Thymus (tissue), 11 donors: ENCODE measurements around the gene SRRM3. TPM values are rescaled to one million over a fixed set of nuclear protein-coding genes. Genes with fewer than 3 reads are reported as not detected.
A peak's percentile ranks its signal among the peaks of the same experiment; 100 is the strongest.
"Not testable (repeated sequence)": the region's sequence is repeated elsewhere in the genome, so short reads cannot be mapped to it uniquely, and the experiment has no call there.

Experiments
- DNase-seq, 9 donors: peaks; one replicate each; pipeline ENCODE4 v3.0.0-alpha.2; 2013; ENCODE audit warnings: low spot score in 9 of 9, low read depth in 6 of 9, missing footprints in 1 of 9
- H3K27ac ChIP-seq, 2 donors: one replicate each; pipeline ENCODE4 v1.5.1; 2013; ENCODE audit warnings: control low read depth in 1 of 2, low read depth in 1 of 2, low read length in 1 of 2, mild to moderate bottlenecking in 1 of 2, moderate library complexity in 1 of 2
- H3K27me3 ChIP-seq, 2 donors: one replicate each; pipeline ENCODE4 v1.5.1; 2013; ENCODE audit warnings: low read length in 1 of 2; ENCODE audit not compliant: control insufficient read depth in 2 of 2, insufficient read depth in 1 of 2
- H3K36me3 ChIP-seq, 2 donors: one replicate each; pipeline ENCODE4 v1.5.1; 2013; ENCODE audit warnings: low read length in 1 of 2, mild to moderate bottlenecking in 1 of 2, moderate library complexity in 1 of 2; ENCODE audit not compliant: control insufficient read depth in 2 of 2, insufficient read depth in 2 of 2
- H3K4me1 ChIP-seq, 2 donors: one replicate each; pipeline ENCODE4 v1.5.1; 2013; ENCODE audit warnings: low read length in 2 of 2; ENCODE audit not compliant: control insufficient read depth in 2 of 2, insufficient read depth in 2 of 2
- H3K4me3 ChIP-seq, 2 donors: one replicate each; pipeline ENCODE4 v1.5.1; 2013; ENCODE audit warnings: low read length in 2 of 2, control low read depth in 1 of 2, mild to moderate bottlenecking in 1 of 2
- H3K9me3 ChIP-seq, 2 donors: one replicate each; pipeline ENCODE4 v1.5.1; 2013; ENCODE audit warnings: low read length in 1 of 2, mild to moderate bottlenecking in 1 of 2; ENCODE audit not compliant: control insufficient read depth in 2 of 2, insufficient read depth in 1 of 2
- WGBS: extraction: QIAGEN DNeasy Blood & Tissue Kit; methylation state at CpG from one replicate; pipeline ENCODE4 v1.1.7; 2013; 5-methylcytosine and 5-hydroxymethylcytosine counted together
- polyA plus RNA-seq: library from polyadenylated mRNA; stranded (reverse); fragments of 200-250 nt; gene quantifications from one replicate; pipeline ENCODE4 v1.2.3, GENCODE V29; 2013
- total RNA-seq: library from RNA; stranded (reverse); fragments of 120-200 nt; gene quantifications from one replicate; pipeline ENCODE4 v1.2.4, GENCODE V29; 2013
- donor health status: healthy.

Gene SRRM3
- total and polyA plus RNA-seq, 2 donors, result 0.05 to 1.4 TPM

DNA sequence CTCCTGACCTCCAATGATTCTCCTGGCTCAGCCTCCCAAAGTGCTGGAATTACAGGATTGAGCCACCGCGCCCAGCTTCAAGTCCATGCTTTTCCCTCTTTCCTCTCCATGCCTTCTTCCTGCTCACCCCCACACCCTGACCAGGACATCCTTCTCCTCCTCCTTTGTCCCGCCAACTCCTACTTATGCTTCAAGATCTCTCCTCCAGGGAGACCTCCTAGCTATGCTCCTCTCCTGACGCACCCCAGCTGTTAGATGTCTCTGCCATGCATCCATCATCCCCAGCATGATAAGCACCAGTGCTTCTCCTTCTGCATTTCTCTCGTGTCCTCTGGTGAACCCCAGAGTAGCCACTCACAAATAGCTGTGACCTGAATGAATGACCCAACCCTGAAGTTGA, 21.1 kb downstream of the SRRM3 start:
- no peak for DNase-seq
- WGBS, result 74% methylated on average over 5 of the region's 5 CpGs
- Histone ChIP-seq H3K4me3 (no peak overlapping the region), H3K27me3 (peaks cover 5 to 37% of the 10 kb centered on the region in 2 donors), H3K4me1 (no peaks in the 10 kb centered on the region), H3K9me3 (no peaks in the 10 kb centered on the region), H3K27ac (no peak overlapping the region), H3K36me3 (no peaks in the 10 kb centered on the region)

DNA sequence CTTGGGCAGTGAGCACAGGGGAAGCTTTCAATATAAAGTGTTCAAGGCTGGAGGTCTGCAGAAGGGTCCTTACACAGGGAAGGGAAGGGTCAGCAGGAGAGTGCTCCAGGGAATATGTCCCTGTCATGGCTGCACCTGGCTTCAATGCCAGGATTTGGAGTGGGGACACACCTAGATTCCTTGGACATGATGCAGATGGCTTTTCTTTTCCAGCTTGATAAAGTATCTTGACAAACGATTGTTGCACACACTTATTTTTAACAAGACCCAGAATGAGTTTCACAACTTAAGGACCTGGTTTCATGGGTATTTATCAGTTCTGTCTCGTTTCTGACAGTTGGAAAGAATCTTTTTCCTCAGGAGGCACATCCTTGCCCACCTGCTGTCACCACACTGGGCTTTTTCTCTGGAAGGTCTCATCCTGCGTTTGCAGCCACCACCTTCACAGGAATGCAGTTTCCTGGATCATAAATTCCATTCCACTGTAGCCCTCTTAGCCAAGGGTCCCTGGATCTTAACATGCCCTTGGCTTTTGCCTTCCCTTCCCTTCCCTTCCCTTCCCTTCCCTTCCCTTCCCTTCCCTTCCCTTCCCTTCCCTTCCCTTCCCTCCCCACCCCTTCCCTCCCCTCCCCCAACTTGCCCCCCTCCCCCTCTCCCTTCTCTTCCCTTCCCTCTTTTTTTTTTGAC, 21.7 kb downstream of the SRRM3 start:
- Histone ChIP-seq H3K4me1 (no peaks in the 10 kb centered on the region), H3K27me3 (peaks cover 5 to 31% of the 10 kb centered on the region in 2 donors), H3K36me3 (no peaks in the 10 kb centered on the region), H3K9me3 (no peaks in the 10 kb centered on the region), H3K27ac (no peak overlapping the region), H3K4me3 (no peak overlapping the region)
- 35% methylated on average over 3 of the region's 3 CpGs for WGBS
- DNase-seq, result no peak

DNA sequence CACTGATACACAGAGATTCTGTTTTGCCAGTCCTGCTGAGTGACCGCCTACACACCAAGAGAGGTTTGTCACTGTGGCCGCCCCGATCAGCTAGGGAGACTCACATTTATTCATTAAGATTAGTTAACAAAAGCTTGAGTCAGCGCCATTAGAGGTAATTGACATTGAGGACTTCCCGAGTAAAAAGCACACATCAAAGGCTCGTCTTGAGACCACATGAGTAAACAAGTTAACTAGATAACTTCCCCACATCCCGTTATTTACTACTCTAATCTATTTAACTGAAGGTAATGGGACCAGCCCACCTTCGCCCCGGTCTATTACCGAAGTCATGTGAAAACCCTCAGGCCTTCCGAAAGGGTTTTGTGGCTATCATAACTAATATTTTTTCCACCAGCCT, 23.0 kb downstream of the SRRM3 start:
- 35% methylated on average over 11 of the region's 11 CpGs for WGBS
- no peak overlapping the region for H3K4me3 ChIP-seq
- no peak for DNase-seq
- H3K9me3 ChIP-seq, result no peaks in the 10 kb centered on the region
- H3K36me3 ChIP-seq, result no peaks in the 10 kb centered on the region
- no peak overlapping the region for H3K27ac ChIP-seq
- H3K27me3 ChIP-seq, result peaks cover 5 to 24% of the 10 kb centered on the region in 2 donors
- H3K4me1 ChIP-seq, result no peaks in the 10 kb centered on the region

DNA sequence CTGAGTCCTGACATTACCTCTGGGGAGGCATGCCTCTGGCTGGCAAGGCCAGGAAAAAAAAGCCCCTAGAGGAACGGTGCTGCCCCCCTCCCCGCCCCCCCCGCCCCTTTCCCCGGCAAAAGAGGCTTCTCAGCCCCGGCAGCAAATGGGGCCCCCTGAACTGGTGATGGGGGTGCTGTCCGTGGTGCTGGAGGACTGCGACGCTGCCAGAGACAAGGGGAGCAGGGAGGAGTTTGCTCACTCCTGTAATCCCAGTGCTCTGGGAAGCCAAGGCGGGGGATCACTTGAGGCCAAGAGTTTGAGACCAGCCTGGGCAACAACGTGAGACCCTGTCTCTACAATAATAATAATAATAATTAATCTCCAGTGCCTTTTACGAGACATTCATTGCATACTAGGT, 23.7 kb downstream of the SRRM3 start:
- H3K9me3 ChIP-seq, result no peaks in the 10 kb centered on the region
- WGBS, result 11% methylated on average over 11 of the region's 11 CpGs
- no peak overlapping the region for H3K27ac ChIP-seq
- no peaks in the 10 kb centered on the region for H3K4me1 ChIP-seq
- DNase-seq, result peak; percentile 9 to 65 (median 41)
- H3K4me3 ChIP-seq, result no peak overlapping the region
- no peaks in the 10 kb centered on the region for H3K36me3 ChIP-seq
- peaks cover 5 to 23% of the 10 kb centered on the region in 2 donors for H3K27me3 ChIP-seq

DNA sequence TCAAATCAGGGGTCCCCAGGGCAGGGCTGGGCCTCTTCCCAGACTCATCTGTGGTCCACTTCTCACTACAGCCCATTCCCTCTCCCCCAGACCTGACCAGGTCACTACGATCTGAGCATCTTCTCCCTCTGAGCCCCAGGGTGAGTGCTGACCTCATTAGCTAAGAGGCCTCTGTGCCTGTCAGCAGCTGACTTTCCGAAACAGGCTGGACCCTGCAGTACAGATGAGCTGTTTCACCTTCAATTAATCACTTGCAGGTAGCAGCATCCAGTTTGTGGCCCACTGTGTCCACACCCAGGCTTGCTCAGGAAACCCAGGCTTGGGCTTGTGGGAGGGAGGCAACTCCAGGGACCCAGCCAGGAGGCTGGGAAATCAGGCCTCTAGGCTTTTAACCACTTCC, 24.3 kb downstream of the SRRM3 start:
- no peaks in the 10 kb centered on the region for H3K4me1 ChIP-seq
- WGBS, result 70% methylated on average over 2 of the region's 2 CpGs
- H3K36me3 ChIP-seq, result no peaks in the 10 kb centered on the region
- H3K27me3 ChIP-seq, result peaks cover 5 to 19% of the 10 kb centered on the region in 2 donors
- no peak overlapping the region for H3K27ac ChIP-seq
- no peak for DNase-seq
- no peak overlapping the region for H3K4me3 ChIP-seq
- no peaks in the 10 kb centered on the region for H3K9me3 ChIP-seq

DNA sequence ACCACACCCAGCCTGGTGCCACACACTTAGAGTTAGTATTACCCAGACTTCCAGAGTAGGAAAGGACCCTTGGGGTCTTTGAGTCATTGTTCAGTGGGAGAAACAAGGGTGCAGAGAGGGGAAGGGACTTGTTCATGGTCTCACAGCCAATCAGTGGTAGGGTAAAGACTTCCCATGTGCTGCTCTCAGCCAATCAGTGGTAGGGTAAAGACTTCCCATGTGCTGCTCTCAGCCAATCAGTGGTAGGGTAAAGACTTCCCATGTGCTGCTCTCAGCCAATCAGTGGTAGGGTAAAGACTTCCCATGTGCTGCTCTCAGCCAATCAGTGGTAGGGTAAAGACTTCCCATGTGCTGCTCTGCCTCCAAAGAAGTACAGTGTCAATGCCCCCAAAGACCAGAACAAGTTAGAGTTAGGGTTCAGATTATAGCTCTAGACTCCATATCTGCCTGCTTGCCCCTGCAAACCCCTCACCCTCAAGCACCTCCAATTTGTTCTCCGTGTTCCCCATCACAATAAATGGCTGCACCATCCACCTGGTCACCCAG, 25.3 kb downstream of the SRRM3 start:
- H3K27me3 ChIP-seq, result peaks cover 5 to 28% of the 10 kb centered on the region in 2 donors
- not testable (repeated sequence) for H3K36me3 ChIP-seq, H3K4me3 ChIP-seq, H3K27ac ChIP-seq, H3K9me3 ChIP-seq, DNase-seq, H3K4me1 ChIP-seq
- WGBS, result 97% methylated on average over 1 of the region's 1 CpG

DNA sequence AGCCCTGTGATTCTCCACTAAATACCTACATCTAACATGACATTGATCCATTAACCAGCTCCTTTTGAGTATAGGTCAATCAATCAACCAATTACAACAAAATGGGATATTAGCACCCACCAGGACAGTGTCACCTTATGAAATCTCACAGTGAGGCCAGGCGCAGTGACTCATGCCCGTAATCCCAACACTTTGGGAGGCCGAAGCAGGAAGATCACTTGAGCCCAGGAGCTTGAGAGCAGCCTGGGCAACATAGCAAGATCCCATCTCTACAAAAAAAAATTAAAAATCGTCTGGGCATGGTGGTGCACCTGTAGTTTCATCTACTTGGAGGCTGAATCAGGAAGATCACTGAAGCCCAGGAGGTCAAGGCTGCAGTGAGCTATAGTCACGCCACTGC, 28.5 kb downstream of the SRRM3 start:
- Histone ChIP-seq H3K36me3 (no peaks in the 10 kb centered on the region), H3K4me1 (peaks cover 4 to 5% of the 10 kb centered on the region in 2 donors), H3K9me3 (no peaks in the 10 kb centered on the region), H3K27ac (no peak overlapping the region), H3K4me3 (no peak overlapping the region), H3K27me3 (peaks cover 6 to 44% of the 10 kb centered on the region in 2 donors)
- 85% methylated on average over 5 of the region's 5 CpGs for WGBS
- DNase-seq, result no peak

DNA sequence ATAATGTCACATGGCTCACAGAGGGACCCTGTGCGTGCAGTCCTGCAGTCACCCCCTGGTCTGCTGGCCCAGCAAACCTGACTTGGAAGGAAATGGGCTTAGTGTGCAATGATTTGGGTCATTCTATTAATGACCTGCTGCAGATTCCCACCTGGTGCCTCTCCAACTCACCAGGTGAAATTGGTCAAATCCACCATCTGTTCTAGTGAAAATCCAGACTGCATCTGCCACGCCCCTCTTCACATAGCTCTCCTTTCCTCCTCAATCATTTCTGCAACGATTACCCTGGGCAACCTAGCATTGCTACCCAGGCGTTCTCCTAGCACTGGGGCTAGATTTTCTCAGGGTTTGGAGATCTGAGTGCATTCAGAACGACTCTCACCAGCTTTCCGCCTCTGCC, 29.4 kb downstream of the SRRM3 start:
- H3K36me3 ChIP-seq, result no peaks in the 10 kb centered on the region
- peaks cover 4 to 5% of the 10 kb centered on the region in 2 donors for H3K4me1 ChIP-seq
- H3K27me3 ChIP-seq, result peaks cover 5 to 45% of the 10 kb centered on the region in 2 donors
- H3K27ac ChIP-seq, result no peak overlapping the region
- no peak for DNase-seq
- 75% methylated on average over 6 of the region's 6 CpGs for WGBS
- H3K4me3 ChIP-seq, result no peak overlapping the region
- no peaks in the 10 kb centered on the region for H3K9me3 ChIP-seq

DNA sequence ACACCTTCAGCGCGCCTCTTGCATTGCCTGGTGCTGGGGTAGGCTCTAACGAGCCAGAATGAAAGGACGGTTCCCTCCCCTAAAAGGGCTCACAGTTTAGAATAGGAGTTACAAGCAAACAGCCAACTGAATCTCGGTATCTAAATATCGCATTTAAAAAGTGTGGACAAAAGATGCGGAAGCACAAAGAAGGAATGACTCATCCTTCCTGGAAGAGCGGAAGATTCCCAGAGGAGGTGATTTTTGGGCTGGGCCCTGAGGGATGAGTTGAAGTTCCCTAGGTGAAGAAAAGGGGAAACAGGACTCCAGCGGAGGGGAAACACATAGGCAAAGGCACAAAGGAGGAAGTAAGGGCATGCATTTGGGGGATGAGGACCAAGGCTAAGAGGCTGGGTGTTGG, 29.9 kb downstream of the SRRM3 start:
- H3K9me3 ChIP-seq, result no peaks in the 10 kb centered on the region
- peaks cover 5 to 45% of the 10 kb centered on the region in 2 donors for H3K27me3 ChIP-seq
- H3K27ac ChIP-seq, result no peak overlapping the region
- H3K36me3 ChIP-seq, result no peaks in the 10 kb centered on the region
- no peak overlapping the region for H3K4me3 ChIP-seq
- H3K4me1 ChIP-seq, result peaks cover 4 to 5% of the 10 kb centered on the region in 2 donors
- 49% methylated on average over 9 of the region's 9 CpGs for WGBS
- DNase-seq, result no peak
